Astrocyte (in vitro differentiated cells and primary cell): Measurements from ENCODE around the gene FGF2. TPM values are rescaled to one million over a fixed set of nuclear protein-coding genes. Genes with fewer than 3 reads are reported as not detected.
A peak's percentile ranks its signal among the peaks of the same experiment; 100 is the strongest.

Experiments used
- DNase-seq: peaks from one replicate; pipeline ENCODE4 v3.0.0-alpha.2; 2010; ENCODE audit warnings: low read depth
- FAIRE-seq: peaks from 2 replicates; lab custom pipeline; 2011; peaks lifted over from hg19 to GRCh38; lab: Jason Lieb, UNC
- H2AFZ ChIP-seq: 2 replicates; pipeline ENCODE4 v1.6.0; 2012; ENCODE audit warnings: low read depth, low read length, inconsistent platforms
- H3K27ac ChIP-seq: 2 replicates; pipeline ENCODE4 v1.5.1; 2011; ENCODE audit warnings: low read depth, low read length, inconsistent platforms
- H3K27me3 ChIP-seq: 2 replicates; pipeline ENCODE4 v1.6.0; 2011; ENCODE audit warnings: low read length, inconsistent platforms; ENCODE audit not compliant: insufficient read depth
- H3K36me3 ChIP-seq: 2 replicates; pipeline ENCODE4 v1.5.1; 2011; ENCODE audit warnings: low read length, inconsistent platforms; ENCODE audit not compliant: insufficient read depth
- H3K4me1 ChIP-seq: 2 replicates; pipeline ENCODE4 v1.5.1; 2011; ENCODE audit warnings: low read length, inconsistent platforms; ENCODE audit not compliant: insufficient read depth
- H3K4me2 ChIP-seq: 2 replicates; pipeline ENCODE4 v1.6.0; 2012; ENCODE audit warnings: low read length, inconsistent platforms
- H3K4me3 ChIP-seq: 2 replicates; pipeline ENCODE4 v1.5.1; 2011; ENCODE audit warnings: low read depth, mild to moderate bottlenecking, low read length, inconsistent platforms; ENCODE audit not compliant: insufficient read depth
- H3K79me2 ChIP-seq: 2 replicates; pipeline ENCODE4 v1.6.0; 2012; ENCODE audit warnings: mild to moderate bottlenecking, low read length, inconsistent platforms; ENCODE audit not compliant: insufficient read depth
- H3K9ac ChIP-seq: 2 replicates; pipeline ENCODE4 v1.6.0; 2012; ENCODE audit warnings: mild to moderate bottlenecking, low read length, inconsistent platforms
- H3K9me3 ChIP-seq: 2 replicates; pipeline ENCODE4 v1.5.1; 2012; ENCODE audit warnings: low read depth, mild to moderate bottlenecking, low read length, inconsistent platforms; ENCODE audit not compliant: insufficient read depth
- H4K20me1 ChIP-seq: 2 replicates; pipeline ENCODE4 v1.6.0; 2012; ENCODE audit warnings: low read length, inconsistent platforms; ENCODE audit not compliant: insufficient read depth
- H3K27ac Mint-ChIP-seq: one replicate; pipeline ENCODE4 v1.8.0; 2021; ENCODE audit warnings: mild to moderate bottlenecking, mixed read lengths; ENCODE audit not compliant: unreplicated experiment
- H3K27me3 Mint-ChIP-seq: one replicate; pipeline ENCODE4 v1.8.0; 2021; ENCODE audit warnings: low read depth, mixed read lengths; ENCODE audit not compliant: unreplicated experiment
- H3K36me3 Mint-ChIP-seq: one replicate; pipeline ENCODE4 v1.8.0; 2021; ENCODE audit warnings: low read depth, mixed read lengths; ENCODE audit not compliant: unreplicated experiment
- H3K4me1 Mint-ChIP-seq: one replicate; pipeline ENCODE4 v1.8.0; 2021; ENCODE audit warnings: low read depth, mixed read lengths; ENCODE audit not compliant: unreplicated experiment
- H3K4me3 Mint-ChIP-seq: one replicate; pipeline ENCODE4 v1.8.0; 2021; ENCODE audit warnings: mild to moderate bottlenecking, moderate library complexity, mixed read lengths; ENCODE audit not compliant: unreplicated experiment
- H3K9me3 Mint-ChIP-seq: one replicate; pipeline ENCODE4 v1.8.0; 2021; ENCODE audit warnings: mild to moderate bottlenecking, mixed read lengths; ENCODE audit not compliant: unreplicated experiment
- EZH2 ChIP-seq: IDR thresholded peaks from 2 replicates; pipeline ENCODE4 v1.6.1; 2012; ENCODE audit warnings: mild to moderate bottlenecking, low read length, inconsistent platforms; ENCODE audit not compliant: insufficient read depth
- total RNA-seq: library from RNA; stranded (reverse); gene quantifications from 2 replicates; pipeline ENCODE4 v1.2.1, GENCODE V29; 2021
- TF ChIP-seq, protein P1 (sequence below): IDR thresholded peaks from 2 replicates; pipeline ENCODE4 v1.5.1; 2011; ENCODE audit warnings: low read depth, mild to moderate bottlenecking, inconsistent platforms, low read length, moderate library complexity; ENCODE audit not compliant: insufficient read depth

FGF2 gene
- total RNA-seq, 1 donor from 2014 or later: 38.4 TPM

DNA sequence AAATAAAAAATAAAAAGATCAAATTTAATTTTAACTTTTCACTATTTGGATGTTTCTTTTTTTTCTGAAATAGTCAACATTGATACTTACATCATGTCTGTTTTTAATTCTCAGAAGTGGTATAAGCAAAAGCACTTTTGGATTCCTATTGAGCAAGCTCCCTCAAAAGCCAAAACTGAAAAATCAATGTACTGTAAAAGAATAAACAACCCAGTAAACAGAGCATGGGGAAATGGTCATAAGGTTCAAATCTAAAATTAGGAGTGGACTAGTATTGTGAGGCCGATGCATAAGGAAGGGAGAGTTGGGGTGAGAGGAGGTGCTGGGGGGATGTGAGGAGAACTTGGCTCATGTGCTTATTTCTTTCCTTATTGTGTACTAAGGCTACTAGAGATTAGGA lies 57.9 kb downstream of the FGF2 start:
- Mint-ChIP-seq H3K4me3 (no peak overlapping the region), H3K27ac (no peak overlapping the region), H3K36me3 (peaks cover 31% of the 10 kb centered on the region), H3K9me3 (peaks cover 6% of the 10 kb centered on the region), H3K4me1 (peaks cover under 1% of the 10 kb centered on the region), H3K27me3 (no peaks in the 10 kb centered on the region)
- no peak overlapping the region for H3K4me2 ChIP-seq
- peaks cover 9% of the 10 kb centered on the region for H3K36me3 ChIP-seq
- H3K4me1 ChIP-seq: no peaks in the 10 kb centered on the region
- H2AFZ ChIP-seq: no peak overlapping the region
- H3K27ac ChIP-seq: no peak overlapping the region
- no peak overlapping the region for H3K9ac ChIP-seq
- no peak for FAIRE-seq
- H4K20me1 ChIP-seq: no peaks in the 10 kb centered on the region
- DNase-seq: no peak
- H3K4me3 ChIP-seq: no peak overlapping the region
- peaks cover 11% of the 10 kb centered on the region for H3K79me2 ChIP-seq
- no peaks in the 10 kb centered on the region for H3K9me3 ChIP-seq
- no peak for TF ChIP-seq EZH2
- TF ChIP-seq, protein P1, sequence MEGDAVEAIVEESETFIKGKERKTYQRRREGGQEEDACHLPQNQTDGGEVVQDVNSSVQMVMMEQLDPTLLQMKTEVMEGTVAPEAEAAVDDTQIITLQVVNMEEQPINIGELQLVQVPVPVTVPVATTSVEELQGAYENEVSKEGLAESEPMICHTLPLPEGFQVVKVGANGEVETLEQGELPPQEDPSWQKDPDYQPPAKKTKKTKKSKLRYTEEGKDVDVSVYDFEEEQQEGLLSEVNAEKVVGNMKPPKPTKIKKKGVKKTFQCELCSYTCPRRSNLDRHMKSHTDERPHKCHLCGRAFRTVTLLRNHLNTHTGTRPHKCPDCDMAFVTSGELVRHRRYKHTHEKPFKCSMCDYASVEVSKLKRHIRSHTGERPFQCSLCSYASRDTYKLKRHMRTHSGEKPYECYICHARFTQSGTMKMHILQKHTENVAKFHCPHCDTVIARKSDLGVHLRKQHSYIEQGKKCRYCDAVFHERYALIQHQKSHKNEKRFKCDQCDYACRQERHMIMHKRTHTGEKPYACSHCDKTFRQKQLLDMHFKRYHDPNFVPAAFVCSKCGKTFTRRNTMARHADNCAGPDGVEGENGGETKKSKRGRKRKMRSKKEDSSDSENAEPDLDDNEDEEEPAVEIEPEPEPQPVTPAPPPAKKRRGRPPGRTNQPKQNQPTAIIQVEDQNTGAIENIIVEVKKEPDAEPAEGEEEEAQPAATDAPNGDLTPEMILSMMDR: no peak
- no peaks in the 10 kb centered on the region for H3K27me3 ChIP-seq

DNA sequence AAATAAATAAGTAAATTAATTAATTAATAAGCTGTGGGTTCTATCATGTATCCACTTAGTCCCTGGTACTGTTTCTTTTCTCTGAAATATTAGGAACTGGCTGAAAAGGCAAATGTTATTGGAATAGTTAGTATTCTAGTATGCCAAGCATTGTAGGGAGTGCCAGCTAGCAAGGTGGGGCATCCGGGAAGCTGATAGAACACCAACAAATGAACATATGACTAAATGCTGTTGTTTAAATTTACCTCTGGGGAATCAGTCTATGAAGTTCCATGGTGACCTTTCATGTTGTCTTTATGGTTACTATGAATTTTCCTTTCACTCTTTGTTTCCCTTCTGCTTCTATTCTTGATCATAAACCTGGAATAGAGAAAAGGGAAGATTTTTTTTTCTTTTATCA lies 63.1 kb downstream of the FGF2 start:
- no peaks in the 10 kb centered on the region for H3K9me3 ChIP-seq
- DNase-seq (no peak), FAIRE-seq (no peak)
- H3K36me3 Mint-ChIP-seq: peaks cover 10% of the 10 kb centered on the region
- peaks cover 16% of the 10 kb centered on the region for H3K36me3 ChIP-seq
- peaks cover 6% of the 10 kb centered on the region for H3K4me1 ChIP-seq
- no peak overlapping the region for H3K27ac Mint-ChIP-seq
- no peak overlapping the region for H3K4me3 ChIP-seq
- no peak overlapping the region for H3K9ac ChIP-seq
- H3K4me1 Mint-ChIP-seq: peaks cover 3% of the 10 kb centered on the region
- H2AFZ ChIP-seq: no peak overlapping the region
- TF ChIP-seq EZH2: no peak
- TF ChIP-seq, protein P1: no peak
- H4K20me1 ChIP-seq: no peaks in the 10 kb centered on the region
- H3K4me2 ChIP-seq: no peak overlapping the region
- H3K27ac ChIP-seq: no peak overlapping the region
- H3K4me3 Mint-ChIP-seq: no peak overlapping the region
- H3K27me3 Mint-ChIP-seq: no peaks in the 10 kb centered on the region
- H3K79me2 ChIP-seq: peaks cover 15% of the 10 kb centered on the region
- no peaks in the 10 kb centered on the region for H3K9me3 Mint-ChIP-seq
- H3K27me3 ChIP-seq: no peaks in the 10 kb centered on the region

DNA sequence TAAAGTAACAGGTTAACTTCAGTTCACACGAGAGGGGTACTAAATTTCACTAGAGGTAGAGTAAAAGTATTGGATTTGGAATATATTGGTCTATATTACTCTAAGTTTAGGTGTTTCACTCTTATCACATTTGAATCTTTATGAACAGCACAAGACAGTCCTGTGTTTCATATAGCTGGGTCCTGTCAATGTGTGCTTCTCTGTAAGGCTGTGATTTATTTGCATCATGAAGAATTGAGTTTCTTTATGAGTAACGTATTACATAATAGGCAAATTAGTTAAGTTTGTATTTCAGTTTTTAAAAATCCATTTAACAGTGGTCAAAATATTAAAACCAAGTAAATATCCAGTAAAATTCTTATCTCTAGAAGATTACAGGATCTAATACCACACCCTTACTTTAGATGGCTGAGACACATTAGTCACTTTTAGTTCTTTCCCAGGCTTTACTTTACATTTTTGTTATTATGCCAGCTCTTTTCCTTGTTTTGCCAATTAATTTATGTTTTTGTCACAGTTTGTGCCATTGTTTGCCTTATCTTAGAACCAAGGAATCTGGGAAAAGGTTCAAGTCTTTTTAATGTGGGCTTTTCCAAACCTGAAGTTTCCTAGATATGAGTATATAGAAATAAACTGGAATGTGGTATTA lies 63.6 kb downstream of the FGF2 start:
- Mint-ChIP-seq H3K9me3 (no peaks in the 10 kb centered on the region), H3K27ac (no peak overlapping the region), H3K36me3 (peaks cover 10% of the 10 kb centered on the region), H3K27me3 (no peaks in the 10 kb centered on the region), H3K4me3 (no peak overlapping the region), H3K4me1 (peaks cover 7% of the 10 kb centered on the region)
- Histone ChIP-seq H4K20me1 (no peaks in the 10 kb centered on the region), H3K4me2 (no peak overlapping the region), H3K27me3 (no peaks in the 10 kb centered on the region), H2AFZ (no peak overlapping the region), H3K9me3 (no peaks in the 10 kb centered on the region), H3K9ac (no peak overlapping the region), H3K36me3 (peaks cover 16% of the 10 kb centered on the region), H3K4me3 (no peak overlapping the region), H3K27ac (peak overlapping the region; percentile 20), H3K79me2 (peaks cover 13% of the 10 kb centered on the region), H3K4me1 (peaks cover 6% of the 10 kb centered on the region)
- DNase-seq (peak; percentile 62), FAIRE-seq (no peak)
- TF ChIP-seq, protein P1: no peak
- no peak for TF ChIP-seq EZH2
